HEK293T (cell line): ENCODE results near the gene MPP7.

Experiments
- ARNT ChIP-seq: fragments of 450-650 bp; IDR thresholded peaks from 2 replicates; pipeline ENCODE4 v1.6.1; 2017; ENCODE audit warnings: mild to moderate bottlenecking
- BHLHE40 ChIP-seq: fragments of 450-650 bp; IDR thresholded peaks from 2 replicates; pipeline ENCODE4 v1.6.1; 2016; ENCODE audit warnings: mild to moderate bottlenecking, moderate library complexity, borderline replicate concordance
- ELF4 ChIP-seq: fragments of 450-650 bp; IDR thresholded peaks from 2 replicates; pipeline ENCODE4 v1.6.1; 2017; ENCODE audit warnings: antibody characterized with exemption
- FOXA1 ChIP-seq: fragments of 450-650 bp; IDR thresholded peaks from 2 replicates; pipeline ENCODE4 v1.6.1; 2016; ENCODE audit warnings: mild to moderate bottlenecking
- FOXM1 ChIP-seq: fragments of 450-650 bp; IDR thresholded peaks from 2 replicates; pipeline ENCODE4 v1.6.1; 2017; ENCODE audit warnings: mild to moderate bottlenecking, borderline replicate concordance
- HDGF ChIP-seq: fragments of 450-650 bp; IDR thresholded peaks from 2 replicates; pipeline ENCODE4 v1.6.1; 2017; ENCODE audit warnings: antibody characterized with exemption, borderline replicate concordance
- NFRKB ChIP-seq: fragments of 450-650 bp; IDR thresholded peaks from 2 replicates; pipeline ENCODE4 v1.6.1; 2016; ENCODE audit warnings: mild to moderate bottlenecking, moderate library complexity
- SP1 ChIP-seq: fragments of 450-650 bp; IDR thresholded peaks from 2 replicates; pipeline ENCODE4 v1.6.1; 2017
- SUZ12 ChIP-seq: fragments of 450-650 bp; IDR thresholded peaks from 2 replicates; pipeline ENCODE4 v1.6.1; 2016; ENCODE audit warnings: mild to moderate bottlenecking
- TARDBP ChIP-seq: fragments of 450-650 bp; IDR thresholded peaks from 2 replicates; pipeline ENCODE4 v1.6.1; 2016
- ZNF384 ChIP-seq: fragments of 450-650 bp; IDR thresholded peaks from 2 replicates; pipeline ENCODE4 v1.6.1; 2016

- TF ChIP-seq FOXA1 (no peak), NFRKB (no peak), SUZ12 (no peak), BHLHE40 (no peak), ARNT (no peak), SP1 (no peak), ZNF384 (no peak), ELF4 (no peak), TARDBP (no peak), HDGF (no peak), FOXM1 (no peak)
These were observed 48.4 kb downstream of the MPP7 start for GRCh38 chr10:28254290-28254985.
